GM23338 (cell line): ENCODE data around the gene EID2. TPM values are rescaled to one million over a fixed set of nuclear protein-coding genes. Genes with fewer than 3 reads are reported as not detected.
A peak's percentile ranks its signal among the peaks of the same experiment; 100 is the strongest.

ENCODE experiments used
- ATAC-seq: fragments of 200-7000 bp; cut with Tn5 transposase; 3 replicates; pipeline ENCODE4 v1.9.1; 2020
- DNase-seq: peaks from one replicate; pipeline ENCODE4 v3.0.0-alpha.2; 2015; ENCODE audit warnings: low spot score
- H2AFZ ChIP-seq: fragments of 200-600 bp; sonication (generic); 2 replicates; pipeline ENCODE4 v1.8.0; 2016; ENCODE audit warnings: antibody characterized with exemption, mild to moderate bottlenecking, moderate library complexity
- H3F3A ChIP-seq: fragments of 200-600 bp; sonication (generic); replicated peaks from 2 replicates; pipeline ENCODE4 v1.8.0; 2017; ENCODE audit warnings: antibody characterized with exemption, mixed run types, low read depth
- H3K27ac ChIP-seq: fragments of 200-600 bp; sonication (generic); 2 replicates; pipeline ENCODE4 v1.6.1; 2016; ENCODE audit warnings: low read depth
- H3K27me3 ChIP-seq: fragments of 200-600 bp; sonication (generic); 2 replicates; pipeline ENCODE4 v1.8.0; 2016; ENCODE audit warnings: mild to moderate bottlenecking, mixed run types, moderate library complexity; ENCODE audit not compliant: insufficient read depth
- H3K36me3 ChIP-seq: fragments of 200-600 bp; sonication (generic); 2 replicates; pipeline ENCODE4 v1.8.0; 2016; ENCODE audit warnings: mild to moderate bottlenecking; ENCODE audit not compliant: insufficient read depth
- H3K4me1 ChIP-seq: fragments of 200-600 bp; sonication (generic); 2 replicates; pipeline ENCODE4 v1.8.0; 2016; ENCODE audit warnings: mild to moderate bottlenecking, moderate library complexity; ENCODE audit not compliant: insufficient read depth
- H3K4me2 ChIP-seq: fragments of 200-600 bp; sonication (generic); 2 replicates; pipeline ENCODE4 v1.7.1; 2017; ENCODE audit warnings: mixed run types
- H3K4me3 ChIP-seq: fragments of 200-600 bp; sonication (generic); 2 replicates; pipeline ENCODE4 v1.6.1; 2016; ENCODE audit warnings: mixed run types
- H3K79me2 ChIP-seq: fragments of 200-600 bp; sonication (generic); replicated peaks from 2 replicates; pipeline ENCODE4 v1.8.0; 2017; ENCODE audit warnings: mild to moderate bottlenecking; ENCODE audit not compliant: insufficient read depth
- H3K9me2 ChIP-seq: fragments of 200-600 bp; sonication (generic); 2 replicates; pipeline ENCODE4 v1.8.0; 2017; ENCODE audit not compliant: insufficient read depth
- H4K20me1 ChIP-seq: fragments of 200-600 bp; sonication (generic); replicated peaks from 2 replicates; pipeline ENCODE4 v1.8.0; 2017; ENCODE audit warnings: mild to moderate bottlenecking; ENCODE audit not compliant: insufficient read depth
- H3K27ac Mint-ChIP-seq: 2 replicates; pipeline ENCODE4 v1.8.0; 2020; ENCODE audit warnings: inconsistent platforms, mild to moderate bottlenecking, moderate library complexity, mixed read lengths
- H3K27me3 Mint-ChIP-seq: 3 replicates; pipeline ENCODE4 v1.8.0; 2022; ENCODE audit warnings: low read depth, mild to moderate bottlenecking, moderate library complexity, mixed read lengths, inconsistent platforms; ENCODE audit not compliant: insufficient read depth, poor library complexity
- H3K36me3 Mint-ChIP-seq: 3 replicates; pipeline ENCODE4 v1.8.0; 2021; ENCODE audit warnings: low read depth, mild to moderate bottlenecking, inconsistent platforms, moderate library complexity, mixed read lengths
- H3K4me1 Mint-ChIP-seq: 3 replicates; pipeline ENCODE4 v1.8.0; 2020; ENCODE audit warnings: mild to moderate bottlenecking, inconsistent platforms, mixed read lengths
- H3K4me3 Mint-ChIP-seq: 3 replicates; pipeline ENCODE4 v1.8.0; 2021; ENCODE audit warnings: moderate library complexity, mild to moderate bottlenecking, inconsistent platforms, mixed read lengths
- H3K9me3 Mint-ChIP-seq: 3 replicates; pipeline ENCODE4 v1.8.0; 2020; ENCODE audit warnings: moderate library complexity, mild to moderate bottlenecking, inconsistent platforms, mixed read lengths
- CREB1 ChIP-seq: fragments of 250-450 bp; sonication (Bioruptor Pico); IDR thresholded peaks from 2 replicates; pipeline ENCODE4 v1.5.0; 2020; ENCODE audit warnings: low read depth, mild to moderate bottlenecking, moderate library complexity
- EZH2 ChIP-seq: fragments of 200-600 bp; sonication (generic); IDR thresholded peaks from one replicate; pipeline ENCODE4 v1.8.0; 2017; ENCODE audit warnings: antibody characterized with exemption, mild to moderate bottlenecking, low read depth; ENCODE audit not compliant: unreplicated experiment
- EZH2phosphoT487 ChIP-seq: fragments of 200-600 bp; sonication (generic); IDR thresholded peaks from one replicate; pipeline ENCODE4 v1.8.1; 2018; ENCODE audit warnings: antibody characterized with exemption; ENCODE audit not compliant: unreplicated experiment
- JUNB ChIP-seq: IDR thresholded peaks from one replicate; pipeline ENCODE4 v1.6.1; 2016; ENCODE audit warnings: antibody characterized with exemption; ENCODE audit not compliant: unreplicated experiment
- NANOG ChIP-seq: IDR thresholded peaks from 2 replicates; pipeline ENCODE4 v1.6.1; 2016; ENCODE audit warnings: antibody characterized with exemption, borderline replicate concordance
- POLR2AphosphoS5 ChIP-seq: IDR thresholded peaks from 2 replicates; pipeline ENCODE4 v1.6.1; 2016; ENCODE audit warnings: antibody characterized with exemption, low read depth
- STAT1 ChIP-seq: IDR thresholded peaks from one replicate; pipeline ENCODE4 v1.6.1; 2016; ENCODE audit warnings: antibody characterized with exemption; ENCODE audit not compliant: unreplicated experiment
- ZNF114 ChIP-seq: fragments of 250-450 bp; sonication (Bioruptor Pico); IDR thresholded peaks from 2 replicates; pipeline ENCODE4 v1.5.0; 2020; ENCODE audit warnings: mild to moderate bottlenecking, moderate library complexity
- ZNF331 ChIP-seq: fragments of 250-450 bp; sonication (Bioruptor Pico); IDR thresholded peaks from 2 replicates; pipeline ENCODE4 v1.5.0; 2020; ENCODE audit warnings: low read depth, mild to moderate bottlenecking, moderate library complexity
- polyA plus RNA-seq: library from polyadenylated mRNA; unstranded; fragments of >200 nt; fragmentation: Nextera tagmentation; extraction: Ambion mirVana; gene quantifications from 2 replicates; pipeline ENCODE4 v1.2.1, GENCODE V29; 2016
- total RNA-seq: library from RNA; depleted of rRNA; stranded (reverse); fragments of >200 nt; shearing (Covaris generic); gene quantifications from 2 replicates; pipeline ENCODE4 v1.2.3, GENCODE V29; 2014
- TF ChIP-seq, protein P1 (sequence below), 2 experiments: fragments of 200-600 bp in 1 of 2; sonication (generic) in 1 of 2; conservative IDR thresholded peaks; 2 replicates each; pipeline versions ENCODE4 v1.5.1 to v1.6.1; 2016 to 2017; ENCODE audit warnings: antibody characterized with exemption in 2 of 2, low read depth in 2 of 2, mild to moderate bottlenecking in 2 of 2, moderate library complexity in 1 of 2
- TF ChIP-seq, protein P2 (sequence below): IDR thresholded peaks from 2 replicates; pipeline ENCODE4 v1.6.1; 2016; ENCODE audit warnings: antibody characterized with exemption
- TF ChIP-seq, protein P3 (sequence below): fragments of 250-450 bp; sonication (Bioruptor Pico); IDR thresholded peaks from 2 replicates; pipeline ENCODE4 v1.5.0; 2020; ENCODE audit warnings: mild to moderate bottlenecking, moderate library complexity
- TF ChIP-seq, protein P4 (sequence below): IDR thresholded peaks from one replicate; pipeline ENCODE4 v1.6.1; 2018; ENCODE audit warnings: antibody characterized with exemption; ENCODE audit not compliant: unreplicated experiment

The EID2 gene
- total and polyA plus RNA-seq, 2 experiments from 2014 or later = 24.4 to 25.2 TPM

DNA sequence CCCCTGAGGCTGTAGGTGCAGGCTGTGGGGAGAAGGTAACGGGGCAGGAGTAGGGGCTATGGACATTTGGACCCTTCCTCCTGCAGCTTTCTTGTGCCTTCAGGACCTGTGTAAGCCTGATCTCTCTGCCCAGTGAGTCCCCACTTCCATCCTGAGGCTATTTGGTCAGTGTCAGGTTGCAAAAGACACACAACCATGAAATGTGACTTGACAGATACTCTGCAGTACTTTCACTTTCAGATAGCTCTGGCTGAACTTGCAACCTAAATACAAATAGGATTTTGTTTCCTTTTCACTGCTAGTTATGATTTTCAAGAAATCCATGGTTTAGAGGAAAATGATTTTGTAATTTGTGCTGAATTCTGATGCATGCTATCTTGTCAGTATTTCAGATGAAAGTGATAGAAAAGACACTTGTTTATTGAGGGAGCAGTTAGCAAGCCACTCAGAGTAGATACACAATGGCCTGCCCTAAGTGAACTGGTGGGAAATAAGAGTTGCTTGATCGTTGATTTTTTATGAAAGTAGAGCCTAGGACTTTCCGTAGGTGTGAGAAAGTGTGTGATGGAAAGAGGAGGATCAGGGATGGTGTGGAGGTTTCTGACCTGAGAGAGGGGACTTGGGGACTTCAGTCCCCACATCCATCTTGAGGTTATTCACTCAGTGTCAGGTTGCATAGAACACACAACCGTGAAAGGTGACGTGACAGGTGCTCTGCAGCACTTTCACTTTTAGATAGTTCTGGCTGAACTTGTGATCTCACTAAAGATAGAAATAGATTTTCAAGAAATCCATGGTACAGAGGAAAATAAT is 18.1 kb upstream of the EID2 start:
- Mint-ChIP-seq H3K4me1 (no peaks in the 10 kb centered on the region), H3K27me3 (peaks cover 3% of the 10 kb centered on the region), H3K4me3 (no peak overlapping the region), H3K27ac (no peak overlapping the region), H3K9me3 (no peaks in the 10 kb centered on the region), H3K36me3 (no peaks in the 10 kb centered on the region)
- TF ChIP-seq CREB1 (CRISPR knock-in tag) = no peak
- no peak for TF ChIP-seq STAT1
- no peak for TF ChIP-seq JUNB
- TF ChIP-seq ZNF114 (CRISPR knock-in tag) = no peak
- TF ChIP-seq NANOG = no peak
- TF ChIP-seq POLR2AphosphoS5 = no peak
- TF ChIP-seq, protein P1, sequence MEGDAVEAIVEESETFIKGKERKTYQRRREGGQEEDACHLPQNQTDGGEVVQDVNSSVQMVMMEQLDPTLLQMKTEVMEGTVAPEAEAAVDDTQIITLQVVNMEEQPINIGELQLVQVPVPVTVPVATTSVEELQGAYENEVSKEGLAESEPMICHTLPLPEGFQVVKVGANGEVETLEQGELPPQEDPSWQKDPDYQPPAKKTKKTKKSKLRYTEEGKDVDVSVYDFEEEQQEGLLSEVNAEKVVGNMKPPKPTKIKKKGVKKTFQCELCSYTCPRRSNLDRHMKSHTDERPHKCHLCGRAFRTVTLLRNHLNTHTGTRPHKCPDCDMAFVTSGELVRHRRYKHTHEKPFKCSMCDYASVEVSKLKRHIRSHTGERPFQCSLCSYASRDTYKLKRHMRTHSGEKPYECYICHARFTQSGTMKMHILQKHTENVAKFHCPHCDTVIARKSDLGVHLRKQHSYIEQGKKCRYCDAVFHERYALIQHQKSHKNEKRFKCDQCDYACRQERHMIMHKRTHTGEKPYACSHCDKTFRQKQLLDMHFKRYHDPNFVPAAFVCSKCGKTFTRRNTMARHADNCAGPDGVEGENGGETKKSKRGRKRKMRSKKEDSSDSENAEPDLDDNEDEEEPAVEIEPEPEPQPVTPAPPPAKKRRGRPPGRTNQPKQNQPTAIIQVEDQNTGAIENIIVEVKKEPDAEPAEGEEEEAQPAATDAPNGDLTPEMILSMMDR (conservative IDR thresholded peaks at IDR 0.05; ENCODE audit: low read depth in 2 of 2) = no peak
- TF ChIP-seq, protein P2, sequence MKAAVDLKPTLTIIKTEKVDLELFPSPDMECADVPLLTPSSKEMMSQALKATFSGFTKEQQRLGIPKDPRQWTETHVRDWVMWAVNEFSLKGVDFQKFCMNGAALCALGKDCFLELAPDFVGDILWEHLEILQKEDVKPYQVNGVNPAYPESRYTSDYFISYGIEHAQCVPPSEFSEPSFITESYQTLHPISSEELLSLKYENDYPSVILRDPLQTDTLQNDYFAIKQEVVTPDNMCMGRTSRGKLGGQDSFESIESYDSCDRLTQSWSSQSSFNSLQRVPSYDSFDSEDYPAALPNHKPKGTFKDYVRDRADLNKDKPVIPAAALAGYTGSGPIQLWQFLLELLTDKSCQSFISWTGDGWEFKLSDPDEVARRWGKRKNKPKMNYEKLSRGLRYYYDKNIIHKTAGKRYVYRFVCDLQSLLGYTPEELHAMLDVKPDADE = no peak
- TF ChIP-seq ZNF331 = no peak
- TF ChIP-seq EZH2 = no peak
- TF ChIP-seq, protein P3, sequence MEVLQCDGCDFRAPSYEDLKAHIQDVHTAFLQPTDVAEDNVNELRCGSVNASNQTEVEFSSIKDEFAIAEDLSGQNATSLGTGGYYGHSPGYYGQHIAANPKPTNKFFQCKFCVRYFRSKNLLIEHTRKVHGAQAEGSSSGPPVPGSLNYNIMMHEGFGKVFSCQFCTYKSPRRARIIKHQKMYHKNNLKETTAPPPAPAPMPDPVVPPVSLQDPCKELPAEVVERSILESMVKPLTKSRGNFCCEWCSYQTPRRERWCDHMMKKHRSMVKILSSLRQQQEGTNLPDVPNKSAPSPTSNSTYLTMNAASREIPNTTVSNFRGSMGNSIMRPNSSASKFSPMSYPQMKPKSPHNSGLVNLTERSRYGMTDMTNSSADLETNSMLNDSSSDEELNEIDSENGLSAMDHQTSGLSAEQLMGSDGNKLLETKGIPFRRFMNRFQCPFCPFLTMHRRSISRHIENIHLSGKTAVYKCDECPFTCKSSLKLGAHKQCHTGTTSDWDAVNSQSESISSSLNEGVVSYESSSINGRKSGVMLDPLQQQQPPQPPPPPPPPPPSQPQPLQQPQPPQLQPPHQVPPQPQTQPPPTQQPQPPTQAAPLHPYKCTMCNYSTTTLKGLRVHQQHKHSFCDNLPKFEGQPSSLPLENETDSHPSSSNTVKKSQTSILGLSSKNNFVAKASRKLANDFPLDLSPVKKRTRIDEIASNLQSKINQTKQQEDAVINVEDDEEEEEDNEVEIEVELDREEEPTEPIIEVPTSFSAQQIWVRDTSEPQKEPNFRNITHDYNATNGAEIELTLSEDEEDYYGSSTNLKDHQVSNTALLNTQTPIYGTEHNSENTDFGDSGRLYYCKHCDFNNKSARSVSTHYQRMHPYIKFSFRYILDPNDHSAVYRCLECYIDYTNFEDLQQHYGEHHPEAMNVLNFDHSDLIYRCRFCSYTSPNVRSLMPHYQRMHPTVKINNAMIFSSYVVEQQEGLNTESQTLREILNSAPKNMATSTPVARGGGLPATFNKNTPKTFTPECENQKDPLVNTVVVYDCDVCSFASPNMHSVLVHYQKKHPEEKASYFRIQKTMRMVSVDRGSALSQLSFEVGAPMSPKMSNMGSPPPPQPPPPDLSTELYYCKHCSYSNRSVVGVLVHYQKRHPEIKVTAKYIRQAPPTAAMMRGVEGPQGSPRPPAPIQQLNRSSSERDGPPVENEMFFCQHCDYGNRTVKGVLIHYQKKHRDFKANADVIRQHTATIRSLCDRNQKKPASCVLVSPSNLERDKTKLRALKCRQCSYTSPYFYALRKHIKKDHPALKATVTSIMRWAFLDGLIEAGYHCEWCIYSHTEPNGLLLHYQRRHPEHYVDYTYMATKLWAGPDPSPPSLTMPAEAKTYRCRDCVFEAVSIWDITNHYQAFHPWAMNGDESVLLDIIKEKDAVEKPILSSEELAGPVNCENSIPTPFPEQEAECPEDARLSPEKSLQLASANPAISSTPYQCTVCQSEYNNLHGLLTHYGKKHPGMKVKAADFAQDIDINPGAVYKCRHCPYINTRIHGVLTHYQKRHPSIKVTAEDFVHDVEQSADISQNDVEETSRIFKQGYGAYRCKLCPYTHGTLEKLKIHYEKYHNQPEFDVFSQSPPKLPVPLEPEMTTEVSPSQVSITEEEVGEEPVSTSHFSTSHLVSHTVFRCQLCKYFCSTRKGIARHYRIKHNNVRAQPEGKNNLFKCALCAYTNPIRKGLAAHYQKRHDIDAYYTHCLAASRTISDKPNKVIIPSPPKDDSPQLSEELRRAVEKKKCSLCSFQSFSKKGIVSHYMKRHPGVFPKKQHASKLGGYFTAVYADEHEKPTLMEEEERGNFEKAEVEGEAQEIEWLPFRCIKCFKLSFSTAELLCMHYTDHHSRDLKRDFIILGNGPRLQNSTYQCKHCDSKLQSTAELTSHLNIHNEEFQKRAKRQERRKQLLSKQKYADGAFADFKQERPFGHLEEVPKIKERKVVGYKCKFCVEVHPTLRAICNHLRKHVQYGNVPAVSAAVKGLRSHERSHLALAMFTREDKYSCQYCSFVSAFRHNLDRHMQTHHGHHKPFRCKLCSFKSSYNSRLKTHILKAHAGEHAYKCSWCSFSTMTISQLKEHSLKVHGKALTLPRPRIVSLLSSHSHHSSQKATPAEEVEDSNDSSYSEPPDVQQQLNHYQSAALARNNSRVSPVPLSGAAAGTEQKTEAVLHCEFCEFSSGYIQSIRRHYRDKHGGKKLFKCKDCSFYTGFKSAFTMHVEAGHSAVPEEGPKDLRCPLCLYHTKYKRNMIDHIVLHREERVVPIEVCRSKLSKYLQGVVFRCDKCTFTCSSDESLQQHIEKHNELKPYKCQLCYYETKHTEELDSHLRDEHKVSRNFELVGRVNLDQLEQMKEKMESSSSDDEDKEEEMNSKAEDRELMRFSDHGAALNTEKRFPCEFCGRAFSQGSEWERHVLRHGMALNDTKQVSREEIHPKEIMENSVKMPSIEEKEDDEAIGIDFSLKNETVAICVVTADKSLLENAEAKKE (CRISPR knock-in tag) = no peak
- TF ChIP-seq EZH2phosphoT487 = no peak
- TF ChIP-seq, protein P4, sequence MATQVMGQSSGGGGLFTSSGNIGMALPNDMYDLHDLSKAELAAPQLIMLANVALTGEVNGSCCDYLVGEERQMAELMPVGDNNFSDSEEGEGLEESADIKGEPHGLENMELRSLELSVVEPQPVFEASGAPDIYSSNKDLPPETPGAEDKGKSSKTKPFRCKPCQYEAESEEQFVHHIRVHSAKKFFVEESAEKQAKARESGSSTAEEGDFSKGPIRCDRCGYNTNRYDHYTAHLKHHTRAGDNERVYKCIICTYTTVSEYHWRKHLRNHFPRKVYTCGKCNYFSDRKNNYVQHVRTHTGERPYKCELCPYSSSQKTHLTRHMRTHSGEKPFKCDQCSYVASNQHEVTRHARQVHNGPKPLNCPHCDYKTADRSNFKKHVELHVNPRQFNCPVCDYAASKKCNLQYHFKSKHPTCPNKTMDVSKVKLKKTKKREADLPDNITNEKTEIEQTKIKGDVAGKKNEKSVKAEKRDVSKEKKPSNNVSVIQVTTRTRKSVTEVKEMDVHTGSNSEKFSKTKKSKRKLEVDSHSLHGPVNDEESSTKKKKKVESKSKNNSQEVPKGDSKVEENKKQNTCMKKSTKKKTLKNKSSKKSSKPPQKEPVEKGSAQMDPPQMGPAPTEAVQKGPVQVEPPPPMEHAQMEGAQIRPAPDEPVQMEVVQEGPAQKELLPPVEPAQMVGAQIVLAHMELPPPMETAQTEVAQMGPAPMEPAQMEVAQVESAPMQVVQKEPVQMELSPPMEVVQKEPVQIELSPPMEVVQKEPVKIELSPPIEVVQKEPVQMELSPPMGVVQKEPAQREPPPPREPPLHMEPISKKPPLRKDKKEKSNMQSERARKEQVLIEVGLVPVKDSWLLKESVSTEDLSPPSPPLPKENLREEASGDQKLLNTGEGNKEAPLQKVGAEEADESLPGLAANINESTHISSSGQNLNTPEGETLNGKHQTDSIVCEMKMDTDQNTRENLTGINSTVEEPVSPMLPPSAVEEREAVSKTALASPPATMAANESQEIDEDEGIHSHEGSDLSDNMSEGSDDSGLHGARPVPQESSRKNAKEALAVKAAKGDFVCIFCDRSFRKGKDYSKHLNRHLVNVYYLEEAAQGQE = no peak
- H3K27me3 ChIP-seq = no peaks in the 10 kb centered on the region
- no peaks in the 10 kb centered on the region for H3K36me3 ChIP-seq
- DNase-seq (no peak), ATAC-seq (peak; percentile 42; the same call in 2 of the 3 replicates)
- H3K9me2 ChIP-seq = no peaks in the 10 kb centered on the region
- no peaks in the 10 kb centered on the region for H4K20me1 ChIP-seq
- no peak overlapping the region for H3K4me3 ChIP-seq
- H2AFZ ChIP-seq = no peak overlapping the region
- no peaks in the 10 kb centered on the region for H3F3A ChIP-seq
- no peak overlapping the region for H3K27ac ChIP-seq
- no peaks in the 10 kb centered on the region for H3K4me1 ChIP-seq
- H3K79me2 ChIP-seq = no peaks in the 10 kb centered on the region
- H3K4me2 ChIP-seq = no peak overlapping the region
